ENCODE data around the gene TMEM8B.

The TMEM8B gene

GRCh38 chr9:35845824-35846771, 17.1 kb downstream of the TMEM8B start:
- POLR2A ChIA-PET: interaction anchor here (1.0 kb wide), 1 partner anchor 32 kb away, joined by 3 read pairs; no protein-coding TSS in a partner anchor
- TF ChIP-seq CTBP1 (IDR thresholded peaks at IDR 0.05; ENCODE audit: borderline replicate concordance) (no peak), HDGF (IDR thresholded peaks at IDR 0.05; ENCODE audit: borderline replicate concordance) (no peak), ARNT (IDR thresholded peaks at IDR 0.05) (no peak), L3MBTL2 (conservative IDR thresholded peaks at IDR 0.05) (no peak), FOXA1 (IDR thresholded peaks at IDR 0.05) (no peak), LEF1 (IDR thresholded peaks at IDR 0.05; ENCODE audit: borderline replicate concordance) (no peak), ELF4 (IDR thresholded peaks at IDR 0.05) (no peak), FOXK2 (IDR thresholded peaks at IDR 0.05) (no peak)
- CTCF ChIA-PET: interaction anchor here (0.7 kb wide), 1 partner anchor 11 kb away, joined by 4 read pairs; no protein-coding TSS in a partner anchor
- no peak for DNase-seq (ENCODE audit: extremely low spot score)

- ChIA-PET CTCF (no interaction called here), POLR2A (no interaction called here)
- TF ChIP-seq FOXA1 (IDR thresholded peaks at IDR 0.05) (no peak), L3MBTL2 (conservative IDR thresholded peaks at IDR 0.05) (no peak), FOXK2 (IDR thresholded peaks at IDR 0.05) (no peak), HDGF (IDR thresholded peaks at IDR 0.05; ENCODE audit: borderline replicate concordance) (no peak), FOXM1 (IDR thresholded peaks at IDR 0.05; ENCODE audit: borderline replicate concordance) (no peak), PKNOX1 (IDR thresholded peaks at IDR 0.05) (no peak), NFRKB (IDR thresholded peaks at IDR 0.05) (no peak), SUZ12 (IDR thresholded peaks at IDR 0.05) (no peak), SP1 (IDR thresholded peaks at IDR 0.05) (no peak), TARDBP (IDR thresholded peaks at IDR 0.05) (no peak), BHLHE40 (IDR thresholded peaks at IDR 0.05; ENCODE audit: borderline replicate concordance) (no peak)
- DNase-seq (ENCODE audit: extremely low spot score): no peak
These were observed 19.0 kb downstream of the TMEM8B start for GRCh38 chr9:35847792-35848572.

- CTCF ChIA-PET: no interaction called here
- POLR2A ChIA-PET: no interaction called here
- TF ChIP-seq HDGF (IDR thresholded peaks at IDR 0.05; ENCODE audit: borderline replicate concordance) (no peak), LEF1 (IDR thresholded peaks at IDR 0.05; ENCODE audit: borderline replicate concordance) (no peak), ZNF384 (IDR thresholded peaks at IDR 0.05) (no peak), PKNOX1 (IDR thresholded peaks at IDR 0.05) (no peak), ARNT (IDR thresholded peaks at IDR 0.05) (no peak), FOXA1 (IDR thresholded peaks at IDR 0.05) (no peak)
- no peak for DNase-seq (ENCODE audit: extremely low spot score)
These were observed 23.3 kb downstream of the TMEM8B start for GRCh38 chr9:35852267-35852815.

GRCh38 chr9:35852876-35853865, 24.1 kb downstream of the TMEM8B start:
- ChIA-PET CTCF (no interaction called here), POLR2A (no interaction called here)
- TF ChIP-seq TARDBP (IDR thresholded peaks at IDR 0.05) (no peak), CTBP1 (IDR thresholded peaks at IDR 0.05; ENCODE audit: borderline replicate concordance) (no peak), BHLHE40 (IDR thresholded peaks at IDR 0.05; ENCODE audit: borderline replicate concordance) (no peak), LEF1 (IDR thresholded peaks at IDR 0.05; ENCODE audit: borderline replicate concordance) (no peak), ZNF384 (IDR thresholded peaks at IDR 0.05) (no peak), FOXM1 (IDR thresholded peaks at IDR 0.05; ENCODE audit: borderline replicate concordance) (no peak), ARNT (IDR thresholded peaks at IDR 0.05) (no peak), FOXA1 (IDR thresholded peaks at IDR 0.05) (no peak), SP1 (IDR thresholded peaks at IDR 0.05) (no peak)

GRCh38 chr9:35854091-35854762, 25.2 kb downstream of the TMEM8B start:
- ChIA-PET POLR2A (no interaction called here), CTCF (no interaction called here)
- TF ChIP-seq FOXM1 (IDR thresholded peaks at IDR 0.05; ENCODE audit: borderline replicate concordance): no peak
- no peak for TF ChIP-seq HDGF (IDR thresholded peaks at IDR 0.05; ENCODE audit: borderline replicate concordance)
- TF ChIP-seq SUZ12 (IDR thresholded peaks at IDR 0.05): no peak
- TF ChIP-seq ZNF384 (IDR thresholded peaks at IDR 0.05): no peak
- TF ChIP-seq LEF1 (IDR thresholded peaks at IDR 0.05; ENCODE audit: borderline replicate concordance): no peak
- TF ChIP-seq L3MBTL2 (conservative IDR thresholded peaks at IDR 0.05): no peak
- no peak for TF ChIP-seq TARDBP (IDR thresholded peaks at IDR 0.05)
- TF ChIP-seq ARNT (IDR thresholded peaks at IDR 0.05): no peak
- TF ChIP-seq SP1 (IDR thresholded peaks at IDR 0.05): no peak
- TF ChIP-seq BHLHE40 (IDR thresholded peaks at IDR 0.05; ENCODE audit: borderline replicate concordance): no peak
- no peak for TF ChIP-seq FOXK2 (IDR thresholded peaks at IDR 0.05)
- TF ChIP-seq PKNOX1 (IDR thresholded peaks at IDR 0.05): no peak
- TF ChIP-seq NFRKB (IDR thresholded peaks at IDR 0.05): no peak
- TF ChIP-seq FOXA1 (IDR thresholded peaks at IDR 0.05): no peak
- TF ChIP-seq CTBP1 (IDR thresholded peaks at IDR 0.05; ENCODE audit: borderline replicate concordance): no peak
- TF ChIP-seq ELF4 (IDR thresholded peaks at IDR 0.05): no peak
- no peak for DNase-seq (ENCODE audit: extremely low spot score)

More at GRCh38 chr9:35852876-35853865, 24.1 kb downstream of the TMEM8B start:
- DNase-seq (ENCODE audit: extremely low spot score): no peak
